Tibial nerve (tissue), 4 donors: ENCODE results near the gene NTRK2. TPM values are rescaled to one million over a fixed set of nuclear protein-coding genes. Genes with fewer than 3 reads are reported as not detected.

Experiments used
- DNase-seq, 2 donors: peaks; one replicate each; pipeline ENCODE4 v3.0.0-alpha.2; 2019; ENCODE audit warnings: low spot score in 2 of 2
- H3K27ac ChIP-seq, 4 donors: fragments of 200-600 bp; sonication (generic) in 3 of 4; one replicate each; pipeline ENCODE4 v1.5.1; 2017 to 2019; ENCODE audit warnings: mild to moderate bottlenecking in 1 of 4
- H3K27me3 ChIP-seq, 2 donors: fragments of 200-600 bp; sonication (generic) in 1 of 2; one replicate each; pipeline versions ENCODE4 v1.5.1 to v1.6.0; 2017 to 2019
- H3K36me3 ChIP-seq, 3 donors: fragments of 200-600 bp; sonication (generic); one replicate each; pipeline ENCODE4 v1.5.1; 2018 to 2019
- H3K4me1 ChIP-seq, 4 donors: fragments of 200-600 bp; sonication (generic) in 3 of 4; one replicate each; pipeline ENCODE4 v1.5.1; 2017 to 2019
- H3K4me3 ChIP-seq, 4 donors: fragments of 200-600 bp; sonication (generic) in 3 of 4; one replicate each; pipeline ENCODE4 v1.5.1; 2017 to 2019; ENCODE audit warnings: mild to moderate bottlenecking in 1 of 4, moderate library complexity in 1 of 4
- H3K9me3 ChIP-seq, 4 donors: fragments of 200-600 bp; sonication (generic) in 3 of 4; one replicate each; pipeline ENCODE4 v1.5.1; 2017 to 2019
- CTCF ChIP-seq, 5 experiments: fragments of 200-600 bp in 3 of 5; fragments of 450-650 bp in 2 of 5; sonication (generic) in 3 of 5; IDR thresholded peaks; one replicate each; pipeline ENCODE4 v1.5.1; 2016 to 2019; ENCODE audit warnings: antibody characterized with exemption in 5 of 5, mild to moderate bottlenecking in 3 of 5, moderate library complexity in 2 of 5
- EP300 ChIP-seq, 2 donors: sonication (generic); formaldehyde crosslinking; IDR thresholded peaks; one replicate each; pipeline ENCODE4 v1.6.1; 2017; ENCODE audit warnings: antibody characterized with exemption in 2 of 2, mild to moderate bottlenecking in 1 of 2
- POLR2A ChIP-seq, 2 donors: fragments of 450-650 bp; IDR thresholded peaks; one replicate each; pipeline ENCODE4 v1.6.1; 2017; ENCODE audit warnings: antibody characterized with exemption in 2 of 2, mild to moderate bottlenecking in 2 of 2, moderate library complexity in 2 of 2
- WGBS, 2 donors: methylation state at CpG; one replicate each; pipeline ENCODE4 v1.1.5; 2018; 5-methylcytosine and 5-hydroxymethylcytosine counted together
- total RNA-seq, 4 donors: library from RNA; depleted of rRNA; stranded (reverse); fragments of >200 nt; gene quantifications; one replicate each; pipeline ENCODE4 v1.1.0, GENCODE V29; 2016

The NTRK2 gene
- total RNA-seq, 4 donors from 2014 or later, result 46.7 to 83.4 (median 69.5) TPM

GRCh38 chr9:84829997-84830696, 160.6 kb downstream of the NTRK2 start:
- 83 to 86% methylated on average over 6 of the region's 6 CpGs for WGBS, 2 donors
- TF ChIP-seq EP300 (IDR thresholded peaks at IDR 0.05) (no peak), POLR2A (IDR thresholded peaks at IDR 0.05) (no peak), CTCF (IDR thresholded peaks at IDR 0.05) (no peak)
- Histone ChIP-seq H3K4me3 (no peak overlapping the region), H3K27ac (no peak overlapping the region), H3K9me3 (no peaks in the 10 kb centered on the region), H3K4me1 (no peaks in the 10 kb centered on the region), H3K36me3 (no peaks in the 10 kb centered on the region), H3K27me3 (no peaks in the 10 kb centered on the region)
- DNase-seq, result no peak

- Histone ChIP-seq H3K4me1 (no peaks in the 10 kb centered on the region), H3K9me3 (no peaks in the 10 kb centered on the region), H3K27me3 (no peaks in the 10 kb centered on the region), H3K36me3 (no peaks in the 10 kb centered on the region), H3K27ac (no peak overlapping the region), H3K4me3 (no peak overlapping the region)
- TF ChIP-seq EP300 (IDR thresholded peaks at IDR 0.05) (no peak), CTCF (IDR thresholded peaks at IDR 0.05) (no peak), POLR2A (IDR thresholded peaks at IDR 0.05) (no peak)
- WGBS, 2 donors, result 75 to 83% methylated on average over 4 of the region's 4 CpGs
- no peak for DNase-seq
These were observed 161.8 kb downstream of the NTRK2 start for GRCh38 chr9:84831377-84831776.

- no peak for TF ChIP-seq POLR2A (IDR thresholded peaks at IDR 0.05)
- no peak for TF ChIP-seq EP300 (IDR thresholded peaks at IDR 0.05)
- TF ChIP-seq CTCF (IDR thresholded peaks at IDR 0.05), result no peak
- no peak for DNase-seq
- WGBS, 2 donors, result 79 to 89% methylated on average over 10 of the region's 10 CpGs
- H3K4me3 ChIP-seq, result no peak overlapping the region
- no peaks in the 10 kb centered on the region for H3K27me3 ChIP-seq
- no peak overlapping the region for H3K27ac ChIP-seq
- H3K9me3 ChIP-seq, result no peaks in the 10 kb centered on the region
- no peaks in the 10 kb centered on the region for H3K36me3 ChIP-seq
- H3K4me1 ChIP-seq, result no peaks in the 10 kb centered on the region
These were observed 162.9 kb downstream of the NTRK2 start for GRCh38 chr9:84832453-84832852.

GRCh38 chr9:84834426-84834825, 164.9 kb downstream of the NTRK2 start:
- 85 to 87% methylated on average over 4 of the region's 4 CpGs for WGBS, 2 donors

More at GRCh38 chr9:84834426-84834825, 164.9 kb downstream of the NTRK2 start:
- peaks cover 0 to 8% (median 3%) of the 10 kb centered on the region in 4 donors for H3K4me1 ChIP-seq
- no peak for DNase-seq
- H3K4me3 ChIP-seq, result no peak overlapping the region
- H3K36me3 ChIP-seq, result no peaks in the 10 kb centered on the region
- no peak overlapping the region for H3K27ac ChIP-seq
- no peaks in the 10 kb centered on the region for H3K9me3 ChIP-seq
- no peak for TF ChIP-seq EP300 (IDR thresholded peaks at IDR 0.05)
- TF ChIP-seq CTCF (IDR thresholded peaks at IDR 0.05), result no peak
- TF ChIP-seq POLR2A (IDR thresholded peaks at IDR 0.05), result no peak
- H3K27me3 ChIP-seq, result no peaks in the 10 kb centered on the region
